Measurements from ENCODE around the gene USP34.
A peak's percentile ranks its signal among the peaks of the same experiment; 100 is the strongest.
"Not testable (repeated sequence)": the region's sequence is repeated elsewhere in the genome, so short reads cannot be mapped to it uniquely, and the experiment has no call there.

The USP34 gene

DNA sequence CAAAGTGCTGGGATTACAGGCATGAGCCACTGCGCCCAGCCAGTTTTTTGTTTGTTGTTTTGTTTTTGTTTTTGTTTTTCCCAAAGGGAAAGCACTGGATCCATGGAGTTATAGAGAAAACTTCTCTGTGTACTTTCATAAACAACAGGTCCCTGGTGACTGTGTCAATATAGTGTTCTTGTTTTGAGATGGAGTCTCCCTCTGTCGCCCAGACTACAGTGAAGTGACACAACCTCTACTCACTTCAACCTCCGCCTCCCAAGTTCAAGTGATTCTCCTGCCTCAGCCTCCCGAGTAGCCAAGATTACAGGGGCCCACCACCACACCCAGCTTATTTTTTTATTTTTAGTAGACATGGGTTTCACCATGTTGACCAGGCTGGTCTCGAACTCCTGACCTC lies 16.5 kb downstream of the USP34 start:
- ATAC-seq (replicated peaks; ENCODE audit: extremely low read depth, poor library complexity, severe bottlenecking) (no peak), DNase-seq (ENCODE audit: low spot score in 2 of 2) (no peak)
- Mint-ChIP-seq H3K36me3 (ENCODE audit: insufficient read depth) (peaks cover 9% of the 10 kb centered on the region), H3K4me3 (no peak overlapping the region), H3K27me3 (no peaks in the 10 kb centered on the region), H3K9me3 (no peaks in the 10 kb centered on the region), H3K27ac (ENCODE audit: low read depth) (peak overlapping the region; percentile 13), H3K4me1 (peaks cover 56% of the 10 kb centered on the region)

DNA sequence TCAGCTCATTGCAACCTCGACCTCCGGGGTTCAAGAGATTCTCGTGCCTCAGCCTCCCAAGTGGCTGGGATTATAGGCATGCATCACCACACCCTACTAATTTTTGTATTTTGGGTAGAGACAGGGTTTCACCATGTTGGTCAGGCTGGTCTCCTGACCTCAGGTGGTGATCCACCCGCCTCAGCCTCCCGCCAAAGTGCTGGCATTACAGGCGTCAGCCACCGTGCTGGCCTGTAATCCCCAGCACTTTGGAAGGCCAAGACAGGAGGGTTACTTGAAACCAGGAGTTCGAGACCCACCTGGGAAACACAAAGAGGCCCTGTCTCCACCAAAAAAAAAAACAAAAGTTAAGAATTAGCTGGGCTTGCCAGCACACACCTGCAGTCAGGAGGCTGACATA lies 18.5 kb downstream of the USP34 start:
- no peak for DNase-seq (ENCODE audit: low spot score in 2 of 2)
- no peak for ATAC-seq (replicated peaks; ENCODE audit: extremely low read depth, poor library complexity, severe bottlenecking)
- no peaks in the 10 kb centered on the region for H3K9me3 Mint-ChIP-seq
- H3K36me3 Mint-ChIP-seq (ENCODE audit: insufficient read depth): peaks cover 9% of the 10 kb centered on the region
- peaks cover 62% of the 10 kb centered on the region for H3K4me1 Mint-ChIP-seq
- H3K27me3 Mint-ChIP-seq: no peaks in the 10 kb centered on the region
- no peak overlapping the region for H3K4me3 Mint-ChIP-seq
- peak overlapping the region; percentile 42 for H3K27ac Mint-ChIP-seq (ENCODE audit: low read depth)

DNA sequence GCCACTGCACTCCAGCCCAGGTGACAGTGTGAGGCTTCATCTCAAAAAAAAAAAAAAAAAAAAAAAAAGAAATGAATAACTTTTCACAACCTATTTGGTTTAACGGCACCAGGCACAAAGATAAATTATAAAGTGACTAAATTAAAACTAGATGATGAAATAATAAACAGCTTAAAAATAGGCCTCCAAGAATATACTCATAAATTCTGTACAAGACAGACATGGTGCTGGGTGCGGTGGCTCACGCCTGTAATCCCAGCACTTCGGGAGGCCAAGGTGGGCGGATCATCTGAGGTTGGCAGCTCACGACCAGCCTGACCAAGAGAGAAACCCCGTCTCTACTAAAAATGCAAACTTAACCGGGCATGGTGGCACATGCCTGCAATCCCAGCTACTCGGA lies 19.7 kb downstream of the USP34 start:
- no peak for DNase-seq (ENCODE audit: low spot score in 2 of 2)
- Mint-ChIP-seq H3K27ac (ENCODE audit: low read depth) (peak overlapping the region; percentile 35), H3K36me3 (ENCODE audit: insufficient read depth) (peaks cover 10% of the 10 kb centered on the region), H3K27me3 (no peaks in the 10 kb centered on the region), H3K4me3 (no peak overlapping the region), H3K4me1 (peaks cover 52% of the 10 kb centered on the region), H3K9me3 (no peaks in the 10 kb centered on the region)
- ATAC-seq (replicated peaks; ENCODE audit: extremely low read depth, poor library complexity, severe bottlenecking): no peak

DNA sequence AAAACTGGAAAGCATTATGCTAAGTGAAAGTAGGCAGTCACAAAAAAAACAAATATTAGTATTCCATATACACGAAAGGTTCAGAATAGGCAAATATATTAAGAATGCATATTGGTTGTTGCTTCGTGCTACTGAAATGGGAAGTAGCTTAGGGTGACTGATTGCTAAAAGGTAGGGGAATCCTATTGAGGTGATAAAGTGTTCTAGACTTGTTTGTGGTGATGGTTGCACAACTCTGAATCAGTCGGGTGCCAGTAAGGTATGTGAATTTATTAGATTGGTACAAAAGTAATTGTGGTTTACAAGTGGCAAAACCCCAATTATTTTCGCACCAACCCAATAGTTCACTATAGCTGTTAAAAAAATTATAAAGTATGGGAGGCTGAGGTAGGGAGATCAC lies 20.7 kb downstream of the USP34 start:
- peak; percentile 94 for ATAC-seq (replicated peaks; ENCODE audit: extremely low read depth, poor library complexity, severe bottlenecking)

DNA sequence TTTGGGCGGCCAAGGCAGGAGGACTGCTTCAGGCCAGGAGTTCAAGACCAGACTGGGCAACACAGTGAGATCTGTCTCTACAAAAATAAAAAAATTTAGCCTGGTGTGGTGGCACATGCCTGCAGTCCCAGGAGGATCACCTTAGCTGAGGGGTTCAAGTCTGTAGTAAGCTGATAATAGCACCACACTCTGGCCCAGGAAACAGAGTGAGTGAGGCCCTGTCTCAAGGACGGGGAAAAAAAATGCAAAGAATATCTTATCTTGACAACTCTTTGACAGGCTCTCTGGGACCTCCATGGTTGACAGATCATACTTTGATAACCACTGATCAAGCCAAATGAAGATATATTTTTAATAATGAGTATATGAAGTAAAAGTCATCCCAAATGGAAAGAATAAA lies 22.7 kb downstream of the USP34 start:
- Mint-ChIP-seq H3K36me3 (ENCODE audit: insufficient read depth) (peaks cover 6% of the 10 kb centered on the region), H3K27ac (ENCODE audit: low read depth) (no peak overlapping the region), H3K4me1 (peaks cover 64% of the 10 kb centered on the region), H3K9me3 (no peaks in the 10 kb centered on the region), H3K4me3 (no peak overlapping the region), H3K27me3 (no peaks in the 10 kb centered on the region)
- DNase-seq (ENCODE audit: low spot score in 2 of 2) (no peak), ATAC-seq (replicated peaks; ENCODE audit: extremely low read depth, poor library complexity, severe bottlenecking) (no peak)

More for the DNA sequence above, 20.7 kb downstream of the USP34 start:
- no peak overlapping the region for H3K4me3 Mint-ChIP-seq
- no peaks in the 10 kb centered on the region for H3K27me3 Mint-ChIP-seq
- H3K9me3 Mint-ChIP-seq: no peaks in the 10 kb centered on the region
- no peak for DNase-seq (ENCODE audit: low spot score in 2 of 2)
- no peak overlapping the region for H3K27ac Mint-ChIP-seq (ENCODE audit: low read depth)
- peaks cover 10% of the 10 kb centered on the region for H3K36me3 Mint-ChIP-seq (ENCODE audit: insufficient read depth)
- peaks cover 45% of the 10 kb centered on the region for H3K4me1 Mint-ChIP-seq

DNA sequence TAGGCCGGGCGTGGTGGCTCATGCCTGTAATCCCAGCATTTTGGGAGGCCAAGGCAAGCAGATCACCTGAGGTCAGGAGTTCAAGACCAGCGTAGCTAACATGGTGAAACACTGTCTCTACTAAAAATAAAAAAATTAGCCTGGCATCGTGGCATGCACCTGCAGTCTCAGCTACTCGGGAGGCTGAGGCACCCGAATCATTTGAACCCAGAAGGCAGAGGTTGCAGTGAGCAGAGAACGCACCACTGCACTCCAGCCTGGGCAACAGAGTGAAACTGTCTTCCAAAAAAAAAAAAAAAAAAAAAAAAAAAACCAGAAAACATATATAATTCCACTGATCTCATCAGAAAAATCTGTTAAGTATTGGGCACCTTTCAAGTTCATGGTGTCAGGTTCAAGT lies 23.9 kb downstream of the USP34 start:
- H3K27ac Mint-ChIP-seq (ENCODE audit: low read depth); ATAC-seq (replicated peaks; ENCODE audit: extremely low read depth, poor library complexity, severe bottlenecking); H3K27me3 Mint-ChIP-seq; H3K9me3 Mint-ChIP-seq; H3K4me3 Mint-ChIP-seq; H3K36me3 Mint-ChIP-seq (ENCODE audit: insufficient read depth); DNase-seq (ENCODE audit: low spot score in 2 of 2): not testable (repeated sequence)
- peaks cover 70% of the 10 kb centered on the region for H3K4me1 Mint-ChIP-seq

DNA sequence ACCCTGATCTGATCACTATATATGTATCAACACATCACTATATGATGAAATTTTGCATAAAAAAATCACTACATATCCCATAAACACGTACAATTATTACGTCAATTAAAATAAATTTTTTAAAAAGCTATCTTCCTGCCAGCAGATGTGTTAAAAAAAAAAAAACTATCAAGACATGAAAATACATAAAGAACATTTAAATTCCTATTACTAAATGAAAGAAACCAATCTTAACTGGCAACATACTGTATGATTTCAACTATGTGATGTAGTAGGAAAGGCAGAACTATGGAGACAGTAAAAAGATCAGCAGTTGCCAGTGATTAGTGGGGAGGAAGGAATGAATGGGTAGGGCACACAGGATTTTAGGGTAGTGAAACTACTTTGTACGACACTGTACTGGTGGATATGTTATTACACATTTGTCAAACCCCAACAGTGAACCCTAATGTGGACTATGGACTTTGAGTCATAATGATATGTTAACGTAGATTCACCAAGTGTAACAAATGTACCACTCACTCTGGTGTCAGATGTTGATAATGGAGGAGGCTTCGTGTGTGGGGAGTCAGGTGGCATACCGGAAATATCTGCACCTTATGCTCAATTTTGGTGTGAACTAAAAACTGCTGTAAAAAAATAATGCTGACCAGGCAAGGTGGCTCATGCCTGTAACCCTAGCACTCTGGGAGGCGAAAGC lies 27.4 kb downstream of the USP34 start:
- H3K36me3 Mint-ChIP-seq (ENCODE audit: insufficient read depth): peaks cover 11% of the 10 kb centered on the region
- DNase-seq (ENCODE audit: low spot score in 2 of 2) (no peak), ATAC-seq (replicated peaks; ENCODE audit: extremely low read depth, poor library complexity, severe bottlenecking) (peak; percentile 78)
- peaks cover 71% of the 10 kb centered on the region for H3K4me1 Mint-ChIP-seq
- peak overlapping the region; percentile 2 for H3K4me3 Mint-ChIP-seq
- H3K27me3 Mint-ChIP-seq: no peaks in the 10 kb centered on the region
- H3K27ac Mint-ChIP-seq (ENCODE audit: low read depth): peak overlapping the region; percentile 78
- no peaks in the 10 kb centered on the region for H3K9me3 Mint-ChIP-seq

DNA sequence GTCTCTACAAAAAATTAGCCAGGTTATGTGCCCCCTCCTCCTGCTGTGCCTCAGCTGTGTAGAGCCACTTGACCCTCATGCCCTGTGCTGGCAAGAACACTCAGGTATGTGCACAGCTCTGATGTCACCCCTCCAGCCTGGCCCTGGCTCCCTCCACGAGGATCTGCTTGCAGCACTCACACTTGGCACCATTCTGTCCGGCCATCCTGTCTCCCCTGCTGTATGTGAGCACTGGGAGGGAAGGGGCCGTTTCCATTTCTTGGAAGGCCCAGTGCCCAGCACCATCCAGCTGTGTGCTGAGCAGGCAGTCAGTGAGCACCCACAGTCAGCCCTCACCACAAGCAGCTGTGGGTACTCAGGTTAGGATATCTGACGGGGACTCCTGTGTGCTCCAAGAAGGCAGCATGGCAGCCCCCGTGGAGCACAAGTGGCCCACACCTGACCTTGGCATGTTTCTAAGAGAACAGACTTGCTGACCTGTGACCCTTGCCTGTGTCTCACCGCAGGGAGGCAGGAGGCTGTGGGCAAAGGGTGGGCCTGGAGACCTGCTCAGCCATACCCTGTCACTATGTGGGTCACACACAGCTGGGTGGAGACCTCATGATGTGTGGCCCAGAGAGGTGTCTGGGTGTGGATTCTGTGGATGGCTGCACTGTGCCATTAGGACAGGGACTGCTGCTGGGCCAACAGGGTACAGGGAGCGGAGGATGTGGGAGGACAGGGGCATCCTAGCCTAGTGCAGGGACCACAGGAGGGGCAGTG lies 31.5 kb downstream of the USP34 start:
- ATAC-seq (replicated peaks; ENCODE audit: extremely low read depth, poor library complexity, severe bottlenecking) (no peak), DNase-seq (ENCODE audit: low spot score in 2 of 2) (no peak)
- Mint-ChIP-seq H3K4me1 (peaks cover 85% of the 10 kb centered on the region), H3K4me3 (peak overlapping the region; percentile 30), H3K9me3 (peaks cover 6% of the 10 kb centered on the region), H3K36me3 (ENCODE audit: insufficient read depth) (peaks cover 7% of the 10 kb centered on the region), H3K27ac (ENCODE audit: low read depth) (peak overlapping the region; percentile 56), H3K27me3 (no peaks in the 10 kb centered on the region)

DNA sequence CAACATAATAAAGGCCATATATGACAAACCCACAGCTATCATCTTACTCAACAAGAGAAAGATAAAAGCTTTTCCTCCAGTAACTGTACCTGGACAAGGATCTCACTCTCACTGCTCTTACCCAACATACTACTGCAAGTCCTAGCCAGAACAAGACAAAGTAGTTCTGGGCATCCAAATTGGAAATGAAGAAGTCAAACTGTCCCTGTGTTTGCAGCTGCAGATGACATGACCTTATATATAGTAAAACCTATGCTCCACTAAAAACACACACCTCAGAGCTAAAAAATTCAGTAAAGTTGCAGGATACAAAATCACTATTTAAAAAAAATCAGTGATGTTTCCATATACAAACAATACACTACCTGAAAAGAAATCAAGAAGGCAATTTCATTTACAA lies 32.2 kb downstream of the USP34 start:
- Mint-ChIP-seq H3K4me3 (peak overlapping the region; percentile 18), H3K36me3 (ENCODE audit: insufficient read depth) (peaks cover 7% of the 10 kb centered on the region)

DNA sequence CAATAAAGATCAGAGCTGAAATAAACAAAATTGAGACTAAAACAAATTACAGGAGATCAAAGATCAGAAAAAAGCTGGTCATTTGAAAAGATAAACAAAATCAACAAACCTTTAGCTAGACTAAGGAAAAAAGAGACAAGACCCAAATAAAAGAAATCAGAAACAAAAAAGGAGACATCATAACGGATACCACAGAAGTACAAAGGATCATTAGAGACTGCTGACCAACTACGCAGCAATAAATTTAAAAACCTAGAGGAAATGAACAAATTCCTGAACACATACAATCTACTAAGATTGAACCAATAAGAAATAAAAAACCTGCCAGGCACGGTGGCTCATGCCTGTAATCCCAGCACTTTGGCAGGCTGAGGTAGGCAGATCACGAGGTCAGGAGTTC lies 33.7 kb downstream of the USP34 start:
- Mint-ChIP-seq H3K4me1 (peaks cover 80% of the 10 kb centered on the region), H3K27ac (ENCODE audit: low read depth) (no peak overlapping the region), H3K9me3 (peaks cover 6% of the 10 kb centered on the region), H3K4me3 (peak overlapping the region; percentile 52), H3K27me3 (no peaks in the 10 kb centered on the region), H3K36me3 (ENCODE audit: insufficient read depth) (peaks cover 7% of the 10 kb centered on the region)
- ATAC-seq (replicated peaks; ENCODE audit: extremely low read depth, poor library complexity, severe bottlenecking) (no peak), DNase-seq (ENCODE audit: low spot score in 2 of 2) (no peak)

More for the DNA sequence above, 32.2 kb downstream of the USP34 start:
- no peak for ATAC-seq (replicated peaks; ENCODE audit: extremely low read depth, poor library complexity, severe bottlenecking)
- H3K27me3 Mint-ChIP-seq: no peaks in the 10 kb centered on the region
- peak overlapping the region; percentile 56 for H3K27ac Mint-ChIP-seq (ENCODE audit: low read depth)
- no peak for DNase-seq (ENCODE audit: low spot score in 2 of 2)
- H3K4me1 Mint-ChIP-seq: peaks cover 85% of the 10 kb centered on the region
- peaks cover 6% of the 10 kb centered on the region for H3K9me3 Mint-ChIP-seq

DNA sequence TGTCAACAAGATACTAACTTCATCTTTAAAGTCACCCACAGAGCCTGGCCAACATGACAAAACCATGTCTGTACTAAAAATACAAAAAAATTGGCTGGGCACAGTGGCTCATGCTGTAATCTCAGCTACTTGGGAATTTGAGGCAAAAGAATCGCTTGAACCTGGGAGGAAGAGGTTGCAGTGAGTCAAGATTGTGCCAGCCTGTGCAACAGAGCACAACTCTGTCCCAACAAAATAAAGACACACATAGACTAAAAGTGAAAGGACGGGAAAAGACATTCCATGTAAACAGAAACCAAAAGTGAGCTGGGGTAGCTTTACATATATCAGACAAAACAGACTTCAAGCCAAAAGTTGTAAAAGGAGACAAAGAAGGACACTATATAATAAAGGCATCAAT lies 34.8 kb downstream of the USP34 start:
- Mint-ChIP-seq H3K27me3 (no peaks in the 10 kb centered on the region), H3K27ac (ENCODE audit: low read depth) (peak overlapping the region; percentile 34), H3K4me3 (peak overlapping the region; percentile 19), H3K36me3 (ENCODE audit: insufficient read depth) (peaks cover 8% of the 10 kb centered on the region), H3K4me1 (peaks cover 73% of the 10 kb centered on the region), H3K9me3 (peaks cover 6% of the 10 kb centered on the region)
- DNase-seq (ENCODE audit: low spot score in 2 of 2) (no peak), ATAC-seq (replicated peaks; ENCODE audit: extremely low read depth, poor library complexity, severe bottlenecking) (no peak)

DNA sequence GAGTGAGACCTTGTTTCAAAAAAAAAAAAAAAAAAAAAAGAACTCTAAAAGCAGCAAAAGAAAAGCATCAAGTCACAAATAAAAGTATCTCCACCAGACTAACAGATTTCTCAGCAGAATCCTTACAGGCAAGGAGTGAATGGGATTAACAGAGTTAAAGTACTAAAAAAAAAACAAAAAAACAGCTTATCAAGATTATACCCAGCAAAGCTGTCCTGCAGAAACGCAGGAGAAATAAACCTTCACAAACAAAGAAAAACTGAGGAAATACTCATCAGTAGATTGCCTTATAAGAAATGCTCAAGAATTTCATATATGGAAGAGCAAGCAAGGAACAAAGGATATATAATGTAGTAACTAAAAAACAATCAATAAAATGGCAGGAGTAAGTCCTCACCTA lies 35.6 kb downstream of the USP34 start:
- Mint-ChIP-seq H3K4me3 (peak overlapping the region; percentile 10), H3K36me3 (ENCODE audit: insufficient read depth) (peaks cover 8% of the 10 kb centered on the region), H3K27me3 (no peaks in the 10 kb centered on the region), H3K4me1 (peaks cover 78% of the 10 kb centered on the region), H3K27ac (ENCODE audit: low read depth) (peak overlapping the region; percentile 45), H3K9me3 (peaks cover 6% of the 10 kb centered on the region)
- ATAC-seq (replicated peaks; ENCODE audit: extremely low read depth, poor library complexity, severe bottlenecking) (no peak), DNase-seq (ENCODE audit: low spot score in 2 of 2) (no peak)

DNA sequence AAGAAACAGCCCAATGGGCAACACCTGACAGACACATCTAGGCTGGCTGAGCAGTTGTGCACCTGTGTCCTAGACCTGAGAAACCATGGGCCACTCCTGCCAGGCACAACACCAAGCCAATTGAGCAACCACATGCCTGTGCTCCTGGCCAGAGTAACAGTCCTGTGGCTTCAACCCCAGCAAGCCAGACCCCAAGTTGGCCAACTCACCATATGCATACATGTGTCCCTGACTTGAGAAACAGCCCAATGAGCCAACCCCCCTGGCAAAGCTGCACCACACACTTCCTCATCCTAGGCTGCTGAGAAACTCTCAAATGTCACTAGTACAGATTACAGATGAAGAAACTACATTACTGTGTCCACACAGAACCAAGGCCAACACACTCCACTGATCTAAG lies 36.6 kb downstream of the USP34 start:
- Mint-ChIP-seq H3K9me3 (peaks cover 6% of the 10 kb centered on the region), H3K27ac (ENCODE audit: low read depth) (peak overlapping the region; percentile 45), H3K36me3 (ENCODE audit: insufficient read depth) (peaks cover 10% of the 10 kb centered on the region), H3K4me3 (no peak overlapping the region), H3K4me1 (peaks cover 70% of the 10 kb centered on the region), H3K27me3 (no peaks in the 10 kb centered on the region)
- DNase-seq (ENCODE audit: low spot score in 2 of 2): no peak
- ATAC-seq (replicated peaks; ENCODE audit: extremely low read depth, poor library complexity, severe bottlenecking): no peak

All from central memory CD8-positive, alpha-beta T cell (primary cell).